Measurements from ENCODE around the gene RCN1.

GRCh38 chr11:32143378-32143777 lies 52.5 kb downstream of the RCN1 start:
- no peak for TF ChIP-seq POLR2A (IDR thresholded peaks at IDR 0.05)
- no peak for TF ChIP-seq CTCF (IDR thresholded peaks at IDR 0.05)

Data from right lobe of liver (tissue), 4 donors.